ENCODE results near the gene IGFLR1.

Gene IGFLR1

DNA sequence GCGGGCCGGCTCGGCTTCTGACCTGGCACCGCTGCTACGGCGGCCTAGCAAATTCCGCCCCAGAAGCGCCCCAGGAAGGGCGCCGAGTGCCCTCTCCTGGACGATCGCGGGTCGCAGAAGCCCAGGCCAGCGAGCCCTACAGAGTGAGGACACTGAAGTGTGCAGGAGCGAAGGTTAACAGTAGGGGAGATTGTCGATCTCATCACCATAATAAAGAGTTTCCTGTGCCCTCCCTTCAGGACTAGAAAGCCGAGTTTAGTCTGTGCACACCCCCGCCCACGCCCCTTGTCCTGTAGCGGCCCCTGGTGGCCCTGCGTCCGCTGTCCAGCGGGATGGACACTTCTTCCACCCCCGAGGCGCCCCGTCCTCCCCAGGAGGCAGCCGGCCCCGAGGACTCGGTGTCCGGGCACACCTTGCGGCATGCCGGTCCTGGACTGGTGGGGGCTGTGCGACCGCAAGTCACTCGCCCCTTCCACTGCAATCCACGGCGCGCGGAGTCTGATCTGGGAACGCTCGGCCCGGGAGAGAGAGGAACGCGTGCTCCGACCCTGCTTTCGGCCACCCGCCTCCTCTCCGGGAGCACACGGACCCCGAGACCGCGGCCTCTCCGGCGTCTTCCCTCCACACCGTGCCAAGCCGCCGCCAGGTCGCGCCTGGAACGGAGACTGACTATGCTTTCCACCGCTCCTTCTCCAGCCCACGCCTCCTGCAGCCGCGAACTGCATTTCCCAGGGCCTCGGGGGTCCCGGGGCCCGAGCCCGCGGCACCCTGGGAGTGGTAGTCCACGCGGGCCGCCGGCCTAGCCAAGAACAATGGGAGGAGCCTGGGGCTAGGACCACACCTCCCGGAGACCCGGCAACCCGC is 25.2 kb downstream of the IGFLR1 start:
- H3K27me3 ChIP-seq (ENCODE audit: low read depth, low read length) = no peaks in the 10 kb centered on the region
- peaks cover 12 to 26% of the 10 kb centered on the region in 2 donors for H3K4me1 ChIP-seq (ENCODE audit: control insufficient read depth in 1 of 2, insufficient read depth in 2 of 2, low read length in 2 of 2)
- H3K9me3 ChIP-seq (ENCODE audit: control insufficient read depth in 1 of 2, low read length in 2 of 2) = no peaks in the 10 kb centered on the region
- H3K4me3 ChIP-seq (ENCODE audit: low read depth in 1 of 2, low read length in 2 of 2) = peak overlapping the region; percentile 76 to 97
- H3K27ac ChIP-seq (ENCODE audit: low read length) = peak overlapping the region; percentile 75
- peaks cover 5 to 15% of the 10 kb centered on the region in 2 donors for H3K36me3 ChIP-seq (ENCODE audit: control insufficient read depth in 1 of 2, insufficient read depth in 2 of 2, low read length in 2 of 2)

DNA sequence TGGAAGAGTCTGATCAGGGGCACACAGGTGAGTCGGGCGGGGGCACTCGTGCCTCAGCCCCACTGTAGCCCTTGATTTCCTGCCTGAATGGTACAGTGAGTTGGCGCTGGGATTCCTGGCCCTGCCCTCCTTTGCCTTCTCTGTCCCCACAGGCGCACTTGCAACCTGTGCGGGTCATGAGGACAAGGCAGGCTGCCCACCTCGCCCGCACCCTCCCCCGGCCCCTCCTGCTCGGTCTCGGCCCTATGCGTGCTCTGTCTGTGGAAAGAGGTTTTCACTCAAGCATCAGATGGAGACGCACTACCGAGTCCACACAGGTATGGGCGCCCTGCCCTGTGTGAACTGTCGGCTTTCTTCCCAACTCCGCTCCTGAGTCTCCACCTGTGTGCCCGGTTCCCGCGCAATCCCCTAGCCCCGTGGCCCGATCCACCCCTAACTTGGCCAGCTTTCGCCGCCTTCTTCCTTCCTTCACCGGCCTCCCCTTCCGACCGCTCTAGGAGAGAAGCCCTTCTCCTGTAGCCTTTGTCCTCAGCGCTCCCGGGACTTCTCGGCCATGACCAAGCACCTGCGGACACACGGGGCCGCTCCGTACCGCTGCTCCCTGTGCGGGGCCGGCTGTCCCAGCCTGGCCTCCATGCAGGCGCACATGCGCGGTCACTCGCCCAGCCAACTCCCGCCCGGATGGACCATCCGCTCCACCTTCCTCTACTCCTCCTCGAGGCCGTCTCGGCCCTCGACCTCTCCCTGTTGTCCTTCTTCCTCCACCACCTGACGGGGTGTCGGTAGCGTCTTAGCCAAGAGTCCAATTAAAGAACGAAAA is 26.1 kb downstream of the IGFLR1 start:
- H3K27me3 ChIP-seq (ENCODE audit: low read depth, low read length) = no peaks in the 10 kb centered on the region
- H3K36me3 ChIP-seq (ENCODE audit: control insufficient read depth in 1 of 2, insufficient read depth in 2 of 2, low read length in 2 of 2) = peaks cover 5 to 7% of the 10 kb centered on the region in 2 donors
- peak overlapping the region; percentile 75 for H3K27ac ChIP-seq (ENCODE audit: low read length)
- peaks cover 12 to 26% of the 10 kb centered on the region in 2 donors for H3K4me1 ChIP-seq (ENCODE audit: control insufficient read depth in 1 of 2, insufficient read depth in 2 of 2, low read length in 2 of 2)
- H3K9me3 ChIP-seq (ENCODE audit: control insufficient read depth in 1 of 2, low read length in 2 of 2) = no peaks in the 10 kb centered on the region
- H3K4me3 ChIP-seq (ENCODE audit: low read depth in 1 of 2, low read length in 2 of 2) = peak overlapping the region; percentile 76 to 97

DNA sequence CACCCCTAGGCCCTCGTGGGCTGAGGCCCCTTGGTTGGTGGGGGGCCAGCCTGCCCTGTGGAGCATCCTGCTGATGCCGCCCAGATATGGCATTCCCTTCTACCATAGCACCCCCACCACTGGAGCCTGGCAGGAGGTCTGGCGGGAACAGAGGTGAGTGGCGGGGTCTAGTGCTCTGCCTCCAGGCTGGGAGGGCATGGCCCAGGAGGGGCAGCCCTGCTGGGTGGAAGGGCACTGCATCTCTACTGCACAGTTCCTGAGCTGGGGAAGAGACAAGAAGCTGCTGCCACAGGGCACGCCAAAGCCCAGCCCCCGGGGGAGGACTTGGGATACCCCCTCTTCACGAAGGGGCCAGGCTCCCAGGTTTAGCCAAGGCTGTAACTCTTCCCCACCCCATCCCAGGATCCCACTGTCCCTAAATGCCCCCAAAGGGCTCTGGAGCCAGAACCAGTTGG is 26.9 kb downstream of the IGFLR1 start:
- Histone ChIP-seq H3K4me1 (ENCODE audit: control insufficient read depth in 1 of 2, insufficient read depth in 2 of 2, low read length in 2 of 2) (peaks cover 12 to 26% of the 10 kb centered on the region in 2 donors), H3K9me3 (ENCODE audit: control insufficient read depth in 1 of 2, low read length in 2 of 2) (no peaks in the 10 kb centered on the region), H3K36me3 (ENCODE audit: control insufficient read depth in 1 of 2, insufficient read depth in 2 of 2, low read length in 2 of 2) (peaks cover 5 to 7% of the 10 kb centered on the region in 2 donors), H3K27me3 (ENCODE audit: low read depth, low read length) (no peaks in the 10 kb centered on the region), H3K4me3 (ENCODE audit: low read depth in 1 of 2, low read length in 2 of 2) (no peak overlapping the region), H3K27ac (ENCODE audit: low read length) (no peak overlapping the region)

DNA sequence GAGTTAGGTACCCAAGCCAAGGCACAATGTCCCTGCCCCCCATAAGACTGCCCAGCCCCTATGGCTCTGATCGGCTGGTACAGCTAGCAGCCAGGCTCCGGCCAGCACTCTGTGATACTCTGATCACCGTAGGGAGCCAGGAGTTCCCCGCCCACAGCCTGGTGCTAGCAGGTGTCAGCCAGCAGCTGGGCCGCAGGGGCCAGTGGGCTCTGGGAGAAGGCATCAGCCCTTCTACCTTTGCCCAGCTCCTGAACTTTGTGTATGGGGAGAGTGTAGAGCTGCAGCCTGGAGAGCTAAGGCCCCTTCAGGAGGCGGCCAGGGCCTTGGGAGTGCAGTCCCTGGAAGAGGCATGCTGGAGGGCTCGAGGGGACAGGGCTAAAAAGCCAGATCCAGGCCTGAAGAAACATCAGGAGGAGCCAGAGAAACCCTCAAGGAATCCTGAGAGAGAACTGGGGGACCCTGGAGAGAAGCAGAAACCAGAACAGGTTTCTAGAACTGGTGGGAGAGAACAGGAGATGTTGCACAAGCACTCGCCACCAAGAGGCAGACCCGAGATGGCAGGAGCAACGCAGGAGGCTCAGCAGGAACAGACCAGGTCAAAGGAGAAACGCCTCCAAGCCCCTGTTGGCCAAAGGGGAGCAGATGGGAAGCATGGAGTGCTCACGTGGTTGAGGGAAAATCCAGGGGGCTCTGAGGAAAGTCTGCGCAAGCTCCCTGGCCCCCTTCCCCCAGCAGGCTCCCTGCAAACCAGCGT is 27.5 kb downstream of the IGFLR1 start:
- H3K4me1 ChIP-seq (ENCODE audit: control insufficient read depth in 1 of 2, insufficient read depth in 2 of 2, low read length in 2 of 2) = peaks cover 12 to 23% of the 10 kb centered on the region in 2 donors
- no peak overlapping the region for H3K4me3 ChIP-seq (ENCODE audit: low read depth in 1 of 2, low read length in 2 of 2)
- no peak overlapping the region for H3K27ac ChIP-seq (ENCODE audit: low read length)
- H3K9me3 ChIP-seq (ENCODE audit: control insufficient read depth in 1 of 2, low read length in 2 of 2) = no peaks in the 10 kb centered on the region
- no peaks in the 10 kb centered on the region for H3K27me3 ChIP-seq (ENCODE audit: low read depth, low read length)
- H3K36me3 ChIP-seq (ENCODE audit: control insufficient read depth in 1 of 2, insufficient read depth in 2 of 2, low read length in 2 of 2) = peaks cover 0 to 1% of the 10 kb centered on the region in 2 donors

DNA sequence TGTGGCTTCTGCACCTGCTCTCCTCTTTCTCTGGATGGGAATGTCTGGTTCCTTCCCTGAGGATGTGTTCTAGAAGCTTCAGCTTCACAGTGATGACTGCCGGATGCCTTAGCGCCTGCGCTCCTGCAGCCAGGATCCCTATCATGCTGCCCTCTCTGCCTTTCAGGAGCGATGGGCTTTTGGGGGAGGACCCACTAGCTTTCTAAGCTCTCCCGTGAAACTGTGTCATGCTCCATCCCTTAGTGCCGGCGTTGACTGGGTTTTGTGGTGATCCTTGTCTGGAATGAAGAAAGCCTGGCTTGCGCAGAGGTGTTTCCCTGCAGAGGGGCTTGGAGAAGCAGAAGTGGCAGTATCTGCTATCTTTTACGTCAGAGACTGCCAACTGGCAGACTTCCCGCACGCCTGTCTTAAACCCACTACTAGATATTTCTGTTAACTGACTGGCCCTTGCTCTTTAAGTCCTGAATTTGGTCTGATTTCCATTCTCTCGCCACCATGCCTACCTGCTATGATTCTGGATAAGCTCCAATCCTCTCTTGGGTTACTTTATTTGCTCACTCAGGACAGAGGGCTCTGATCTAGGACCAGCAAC is 28.3 kb downstream of the IGFLR1 start:
- no peaks in the 10 kb centered on the region for H3K9me3 ChIP-seq (ENCODE audit: control insufficient read depth in 1 of 2, low read length in 2 of 2)
- H3K4me3 ChIP-seq (ENCODE audit: low read depth in 1 of 2, low read length in 2 of 2) = no peak overlapping the region
- H3K36me3 ChIP-seq (ENCODE audit: control insufficient read depth in 1 of 2, insufficient read depth in 2 of 2, low read length in 2 of 2) = no peaks in the 10 kb centered on the region
- peaks cover 7 to 15% of the 10 kb centered on the region in 2 donors for H3K4me1 ChIP-seq (ENCODE audit: control insufficient read depth in 1 of 2, insufficient read depth in 2 of 2, low read length in 2 of 2)
- no peaks in the 10 kb centered on the region for H3K27me3 ChIP-seq (ENCODE audit: low read depth, low read length)
- H3K27ac ChIP-seq (ENCODE audit: low read length) = no peak overlapping the region

DNA sequence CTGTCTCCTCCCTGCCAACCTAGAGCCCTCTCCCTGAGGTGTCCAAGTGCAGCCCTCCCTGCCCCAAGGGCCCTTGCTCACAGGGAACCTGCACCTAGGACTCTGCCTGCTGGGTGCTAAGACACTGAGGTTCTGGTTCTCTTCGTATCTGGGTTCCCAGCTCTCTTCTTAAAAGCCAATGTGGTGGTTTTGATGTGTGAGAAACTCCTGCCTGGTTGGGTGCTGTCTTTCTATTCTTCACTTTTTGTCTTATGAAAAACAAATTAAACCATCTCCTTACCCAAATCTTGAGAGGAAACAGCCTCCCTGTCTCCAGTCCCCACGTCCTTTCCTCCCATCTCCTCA is 28.8 kb downstream of the IGFLR1 start:
- H3K4me1 ChIP-seq (ENCODE audit: control insufficient read depth in 1 of 2, insufficient read depth in 2 of 2, low read length in 2 of 2) = peaks cover 5 to 10% of the 10 kb centered on the region in 2 donors
- H3K9me3 ChIP-seq (ENCODE audit: control insufficient read depth in 1 of 2, low read length in 2 of 2) = no peaks in the 10 kb centered on the region
- H3K27ac ChIP-seq (ENCODE audit: low read length) = no peak overlapping the region
- no peaks in the 10 kb centered on the region for H3K36me3 ChIP-seq (ENCODE audit: control insufficient read depth in 1 of 2, insufficient read depth in 2 of 2, low read length in 2 of 2)
- no peak overlapping the region for H3K4me3 ChIP-seq (ENCODE audit: low read depth in 1 of 2, low read length in 2 of 2)
- no peaks in the 10 kb centered on the region for H3K27me3 ChIP-seq (ENCODE audit: low read depth, low read length)

DNA sequence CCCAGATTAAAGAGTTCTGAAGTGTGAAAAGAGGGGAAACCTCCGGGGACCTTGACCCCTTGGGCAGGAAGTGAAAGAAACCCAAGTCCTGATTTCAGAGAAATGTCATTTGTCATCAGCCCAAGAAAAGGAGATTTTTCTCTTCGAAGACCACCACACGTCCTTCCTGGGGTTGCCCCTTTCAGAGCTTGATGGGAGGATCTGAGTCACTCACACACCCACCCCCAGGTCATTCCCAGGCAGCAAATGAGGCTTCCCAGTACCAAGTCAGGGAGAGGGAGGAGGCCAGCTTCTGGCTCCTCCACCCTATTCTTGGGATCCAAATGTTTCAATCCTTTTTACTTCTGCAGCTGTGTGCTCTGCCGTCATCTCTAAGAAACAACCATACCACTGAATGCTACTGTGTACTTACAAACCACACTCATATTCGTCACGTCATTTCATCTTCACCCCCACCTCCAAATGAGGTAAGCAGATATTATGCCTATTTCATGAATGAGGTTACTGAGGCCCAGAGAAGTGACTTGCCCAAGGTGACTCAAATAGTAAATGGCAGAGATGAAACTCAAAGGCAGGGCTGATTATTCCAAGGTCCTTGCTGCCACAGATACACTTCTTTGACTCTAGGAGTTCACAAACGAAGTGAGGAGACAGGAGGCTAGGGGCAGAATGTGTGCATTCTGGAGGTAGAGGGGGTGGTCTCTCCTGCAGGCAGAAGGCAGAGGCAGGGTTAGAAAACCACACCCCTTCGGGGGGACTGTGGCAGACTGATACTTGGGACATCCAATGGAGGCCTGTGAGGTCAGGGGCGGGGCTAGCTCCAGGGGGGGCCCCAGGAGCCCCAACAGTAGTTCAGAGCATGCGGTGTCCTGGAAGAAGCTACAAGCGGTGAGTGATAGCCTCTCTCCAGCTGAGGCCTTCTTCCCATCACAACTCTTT is 29.4 kb downstream of the IGFLR1 start:
- H3K27ac ChIP-seq (ENCODE audit: low read length) = no peak overlapping the region
- no peak overlapping the region for H3K4me3 ChIP-seq (ENCODE audit: low read depth in 1 of 2, low read length in 2 of 2)

DNA sequence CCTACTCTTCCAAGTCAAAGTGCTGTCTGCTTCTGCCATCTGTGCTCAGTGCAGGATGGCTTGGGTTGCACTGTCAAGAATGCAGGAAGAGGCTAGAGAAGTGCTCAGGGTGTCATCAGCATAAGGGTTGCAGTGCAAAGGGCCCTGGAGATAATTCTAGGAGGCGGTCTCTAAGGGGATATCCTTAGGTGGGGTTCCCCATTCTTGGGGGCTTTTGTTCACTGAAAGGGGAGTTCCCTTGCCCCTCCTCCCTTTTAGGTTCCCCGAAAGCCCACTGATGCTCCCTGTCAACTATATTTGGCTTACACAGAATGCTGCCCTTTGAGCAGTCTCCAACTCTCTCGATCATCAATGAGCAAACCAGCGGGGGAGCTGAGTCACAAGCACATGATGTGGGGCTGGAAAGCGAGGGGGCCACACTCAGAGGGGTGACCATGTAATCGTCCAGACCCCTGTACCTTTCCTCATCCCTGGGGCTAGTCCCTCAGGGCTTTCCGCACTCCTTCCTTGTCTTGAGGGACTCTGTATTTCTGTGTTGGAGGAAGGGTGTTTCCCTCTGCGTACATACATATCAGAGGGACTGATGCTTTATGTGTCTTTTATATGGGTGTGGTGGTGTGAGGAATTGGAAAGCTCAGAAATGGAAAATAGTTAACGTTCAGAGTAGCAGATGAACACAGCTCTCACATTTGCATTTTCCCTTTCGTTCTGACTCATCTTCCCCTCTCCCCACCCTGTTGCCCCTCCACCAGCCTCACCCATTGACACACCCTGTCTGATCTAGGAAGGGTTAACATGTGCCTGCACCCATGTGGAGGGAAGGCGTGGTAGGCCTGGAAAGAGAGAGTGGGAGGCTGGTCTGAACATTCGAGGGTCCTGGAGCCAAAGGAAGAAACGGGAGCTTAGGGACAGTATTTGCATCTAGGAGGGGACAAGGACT is 31.2 kb downstream of the IGFLR1 start:
- Histone ChIP-seq H3K36me3 (ENCODE audit: control insufficient read depth in 1 of 2, insufficient read depth in 2 of 2, low read length in 2 of 2) (no peaks in the 10 kb centered on the region), H3K27ac (ENCODE audit: low read length) (no peak overlapping the region), H3K4me1 (ENCODE audit: control insufficient read depth in 1 of 2, insufficient read depth in 2 of 2, low read length in 2 of 2) (peaks cover 5 to 6% of the 10 kb centered on the region in 2 donors), H3K9me3 (ENCODE audit: control insufficient read depth in 1 of 2, low read length in 2 of 2) (no peaks in the 10 kb centered on the region), H3K4me3 (ENCODE audit: low read depth in 1 of 2, low read length in 2 of 2) (no peak overlapping the region), H3K27me3 (ENCODE audit: low read depth, low read length) (no peaks in the 10 kb centered on the region)

More for the DNA sequence above, 29.4 kb downstream of the IGFLR1 start:
- Histone ChIP-seq H3K9me3 (ENCODE audit: control insufficient read depth in 1 of 2, low read length in 2 of 2) (no peaks in the 10 kb centered on the region), H3K36me3 (ENCODE audit: control insufficient read depth in 1 of 2, insufficient read depth in 2 of 2, low read length in 2 of 2) (no peaks in the 10 kb centered on the region), H3K4me1 (ENCODE audit: control insufficient read depth in 1 of 2, insufficient read depth in 2 of 2, low read length in 2 of 2) (peaks cover 5 to 8% of the 10 kb centered on the region in 2 donors), H3K27me3 (ENCODE audit: low read depth, low read length) (no peaks in the 10 kb centered on the region)

DNA sequence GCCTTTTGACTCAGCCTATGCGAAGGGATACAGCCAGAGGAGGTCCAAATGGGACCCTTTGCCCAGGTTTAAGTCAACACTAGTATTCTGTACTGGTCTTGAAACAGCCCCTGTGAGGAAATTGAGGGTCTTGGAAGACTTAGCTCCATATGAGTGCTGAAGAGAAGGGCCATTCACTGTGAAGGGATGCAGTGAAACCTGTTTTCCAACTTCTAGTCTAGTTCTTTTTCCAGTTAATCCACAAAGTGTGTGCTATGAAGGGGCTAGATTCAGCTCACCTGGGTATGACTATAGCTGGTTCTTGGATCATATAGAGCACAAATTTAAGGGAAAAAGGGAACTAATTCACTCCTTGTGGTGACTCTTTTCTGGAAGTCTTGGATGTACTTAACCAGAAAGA is 33.9 kb downstream of the IGFLR1 start:
- no peak overlapping the region for H3K4me3 ChIP-seq (ENCODE audit: low read depth in 1 of 2, low read length in 2 of 2)
- no peaks in the 10 kb centered on the region for H3K9me3 ChIP-seq (ENCODE audit: control insufficient read depth in 1 of 2, low read length in 2 of 2)
- no peaks in the 10 kb centered on the region for H3K36me3 ChIP-seq (ENCODE audit: control insufficient read depth in 1 of 2, insufficient read depth in 2 of 2, low read length in 2 of 2)
- no peak overlapping the region for H3K27ac ChIP-seq (ENCODE audit: low read length)
- no peaks in the 10 kb centered on the region for H3K4me1 ChIP-seq (ENCODE audit: control insufficient read depth in 1 of 2, insufficient read depth in 2 of 2, low read length in 2 of 2)
- H3K27me3 ChIP-seq (ENCODE audit: low read depth, low read length) = no peaks in the 10 kb centered on the region
